HepG2 (cell line): ENCODE results near the gene DIMT1. TPM values are rescaled to one million over a fixed set of nuclear protein-coding genes. Genes with fewer than 3 reads are reported as not detected.

ENCODE experiments used
- ATF1 ChIP-seq: IDR thresholded peaks from 2 replicates; pipeline ENCODE4 v1.6.1; 2016; ENCODE audit warnings: mild to moderate bottlenecking, control low read depth
- CBX5 ChIP-seq: sonication (generic); formaldehyde crosslinking; IDR thresholded peaks from 2 replicates; pipeline ENCODE4 v1.4.0; 2020; ENCODE audit warnings: missing genetic modification reagents, borderline replicate concordance
- HDAC1 ChIP-seq: sonication (generic); formaldehyde crosslinking; IDR thresholded peaks from 2 replicates; pipeline ENCODE4 v1.5.1; 2020; ENCODE audit warnings: mild to moderate bottlenecking, missing genetic modification reagents
- KLF15 ChIP-seq: sonication (generic); formaldehyde crosslinking; IDR thresholded peaks from 2 replicates; pipeline ENCODE4 v1.8.1; 2023; ENCODE audit warnings: borderline replicate concordance, mild to moderate bottlenecking, inconsistent platforms, missing genetic modification reagents, mixed read lengths
- NCOR1 ChIP-seq: fragments of 200-600 bp; sonication (generic); IDR thresholded peaks from 2 replicates; pipeline ENCODE4 v1.7.0; 2017; ENCODE audit warnings: antibody characterized with exemption, low read length, borderline replicate concordance
- SAP130 ChIP-seq: IDR thresholded peaks from 2 replicates; pipeline ENCODE4 v1.6.1; 2016; ENCODE audit warnings: low read depth
- SOX6 ChIP-seq, 2 experiments: fragments of 450-650 bp in 1 of 2; sonication (generic) in 1 of 2; formaldehyde crosslinking in 1 of 2; IDR thresholded peaks; 2 replicates each; pipeline versions ENCODE4 v1.4.0 to v1.6.1; 2017 to 2020; ENCODE audit warnings: antibody characterized with exemption in 1 of 2, mild to moderate bottlenecking in 1 of 2, missing genetic modification reagents in 1 of 2
- SP4 ChIP-seq: sonication (generic); formaldehyde crosslinking; IDR thresholded peaks from 2 replicates; pipeline ENCODE4 v1.8.1; 2023; ENCODE audit warnings: mild to moderate bottlenecking, missing genetic modification reagents
- TEAD2 ChIP-seq: sonication (generic); formaldehyde crosslinking; IDR thresholded peaks from 2 replicates; pipeline ENCODE4 v1.9.0; 2021; ENCODE audit warnings: missing genetic modification reagents
- U2AF1 ChIP-seq: fragments of 200-400 bp; formaldehyde crosslinking; optimal IDR thresholded peaks from 2 replicates; pipeline ENCODE3; 2017; ENCODE audit warnings: mild to moderate bottlenecking, low read depth, low read length
- ZFP82 ChIP-seq: sonication (generic); formaldehyde crosslinking; IDR thresholded peaks from 2 replicates; pipeline ENCODE4 v1.5.1; 2020; ENCODE audit warnings: mild to moderate bottlenecking, missing genetic modification reagents, borderline replicate concordance
- ZIK1 ChIP-seq: sonication (generic); formaldehyde crosslinking; IDR thresholded peaks from 2 replicates; pipeline ENCODE4 v1.5.0; 2020; ENCODE audit warnings: mild to moderate bottlenecking, low read depth, missing genetic modification reagents, borderline replicate concordance
- ZNF331 ChIP-seq: sonication (generic); formaldehyde crosslinking; IDR thresholded peaks from 2 replicates; pipeline ENCODE4 v1.4.0; 2020; ENCODE audit warnings: missing genetic modification reagents
- ZNF557 ChIP-seq: sonication (generic); formaldehyde crosslinking; IDR thresholded peaks from 2 replicates; pipeline ENCODE4 v1.4.0; 2020; ENCODE audit warnings: missing genetic modification reagents
- ZNF670 ChIP-seq: sonication (generic); formaldehyde crosslinking; IDR thresholded peaks from 2 replicates; pipeline ENCODE4 v1.8.0; 2022; ENCODE audit warnings: mild to moderate bottlenecking, missing genetic modification reagents, borderline replicate concordance
- ZNF737 ChIP-seq: sonication (generic); formaldehyde crosslinking; IDR thresholded peaks from 2 replicates; pipeline ENCODE4 v1.5.0; 2020; ENCODE audit warnings: missing genetic modification reagents, mild to moderate bottlenecking, borderline replicate concordance
- polyA plus RNA-seq, 8 experiments: library from polyadenylated mRNA; depleted of rRNA in 3 of 8; stranded (reverse) in 7 of 8; unstranded in 1 of 8; fragments of >200 nt; fragmentation: Illumina TruSeq in 4 of 8; extraction: Trizol in 4 of 8; gene quantifications; 2 replicates each; pipeline versions ENCODE4 v1.2.1 to v1.2.3, GENCODE V29; 2011 to 2016; ENCODE audit warnings: low read depth in 4 of 8, missing spikeins in 1 of 8, mixed read lengths in 1 of 8; ENCODE audit not compliant: insufficient read depth in 1 of 8
- total RNA-seq, 5 experiments: library from RNA; depleted of rRNA; stranded (reverse); fragments of >200 nt; fragmentation: Illumina TruSeq; extraction: Trizol; gene quantifications; 2 replicates each; pipeline ENCODE4 v1.2.3, GENCODE V29; 2016; ENCODE audit warnings: low read depth in 1 of 5
- TF ChIP-seq, protein P1 (sequence below): sonication (generic); formaldehyde crosslinking; IDR thresholded peaks from 2 replicates; pipeline ENCODE4 v1.4.0; 2020; ENCODE audit warnings: mild to moderate bottlenecking, missing genetic modification reagents
- TF ChIP-seq, protein P2 (sequence below): sonication (generic); formaldehyde crosslinking; IDR thresholded peaks from 2 replicates; pipeline ENCODE4 v1.8.0; 2022; ENCODE audit warnings: mild to moderate bottlenecking, missing genetic modification reagents; ENCODE audit not compliant: insufficient replicate concordance
- TF ChIP-seq, protein P3 (sequence below): sonication (generic); formaldehyde crosslinking; IDR thresholded peaks from 2 replicates; pipeline ENCODE4 v1.9.0; 2021; ENCODE audit warnings: missing genetic modification reagents, borderline replicate concordance
- TF ChIP-seq, protein P4 (sequence below): IDR thresholded peaks from 2 replicates; pipeline ENCODE4 v1.6.1; 2016; ENCODE audit warnings: low read depth
- TF ChIP-seq, protein P5 (sequence below): sonication (generic); formaldehyde crosslinking; IDR thresholded peaks from 2 replicates; pipeline ENCODE4 v1.5.0; 2020; ENCODE audit warnings: missing genetic modification reagents

DIMT1 gene
- total and polyA plus RNA-seq, 2 of the 13 experiments (the other 11 are each of a cell fraction or from before 2014, with no cell fraction given) = 16.1 to 35.2 TPM

DNA sequence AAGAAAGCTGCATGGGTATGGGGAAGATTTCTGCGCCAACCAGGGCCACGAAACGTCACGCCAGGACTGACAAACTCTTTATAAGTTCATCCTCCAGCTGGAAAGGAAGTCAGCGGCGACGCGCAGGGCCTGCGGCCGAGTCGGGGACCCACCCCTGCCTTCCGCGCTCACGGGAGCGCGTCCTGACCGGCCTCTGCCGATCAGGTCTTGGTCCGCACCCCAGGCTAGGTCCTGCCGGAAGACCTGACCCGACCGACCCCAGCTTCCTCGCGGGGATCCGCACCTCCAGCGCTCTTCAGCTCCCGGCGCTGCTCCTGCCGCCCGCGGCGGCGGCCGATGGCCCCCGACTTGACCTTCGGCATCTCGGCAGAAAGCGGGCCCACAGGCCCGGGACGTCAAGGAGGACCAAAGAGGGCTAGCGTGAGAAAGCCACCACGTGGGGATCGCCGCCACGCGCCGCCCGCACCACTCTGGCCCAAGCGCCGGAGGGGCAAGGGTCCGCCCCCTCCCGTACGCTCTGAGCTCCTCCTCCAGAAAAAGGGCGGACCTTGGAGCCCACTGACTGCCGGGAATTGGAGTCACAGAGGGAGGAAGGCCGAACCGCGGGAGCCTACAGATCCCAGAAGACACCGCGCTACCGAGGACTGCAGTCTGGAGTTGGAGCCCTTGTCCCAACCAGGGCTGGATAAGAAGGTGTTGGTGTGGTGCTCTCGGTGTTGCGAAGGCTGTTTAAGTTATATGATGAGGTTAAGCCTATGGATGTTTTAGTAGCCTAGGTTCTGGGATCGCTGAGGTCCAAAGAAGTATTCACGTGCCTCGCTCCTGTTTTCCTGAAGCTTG lies at the start of gene DIMT1 (continued):
- peak; percentile 97 for TF ChIP-seq HDAC1 (CRISPR knock-in tag)
- TF ChIP-seq, protein P1, sequence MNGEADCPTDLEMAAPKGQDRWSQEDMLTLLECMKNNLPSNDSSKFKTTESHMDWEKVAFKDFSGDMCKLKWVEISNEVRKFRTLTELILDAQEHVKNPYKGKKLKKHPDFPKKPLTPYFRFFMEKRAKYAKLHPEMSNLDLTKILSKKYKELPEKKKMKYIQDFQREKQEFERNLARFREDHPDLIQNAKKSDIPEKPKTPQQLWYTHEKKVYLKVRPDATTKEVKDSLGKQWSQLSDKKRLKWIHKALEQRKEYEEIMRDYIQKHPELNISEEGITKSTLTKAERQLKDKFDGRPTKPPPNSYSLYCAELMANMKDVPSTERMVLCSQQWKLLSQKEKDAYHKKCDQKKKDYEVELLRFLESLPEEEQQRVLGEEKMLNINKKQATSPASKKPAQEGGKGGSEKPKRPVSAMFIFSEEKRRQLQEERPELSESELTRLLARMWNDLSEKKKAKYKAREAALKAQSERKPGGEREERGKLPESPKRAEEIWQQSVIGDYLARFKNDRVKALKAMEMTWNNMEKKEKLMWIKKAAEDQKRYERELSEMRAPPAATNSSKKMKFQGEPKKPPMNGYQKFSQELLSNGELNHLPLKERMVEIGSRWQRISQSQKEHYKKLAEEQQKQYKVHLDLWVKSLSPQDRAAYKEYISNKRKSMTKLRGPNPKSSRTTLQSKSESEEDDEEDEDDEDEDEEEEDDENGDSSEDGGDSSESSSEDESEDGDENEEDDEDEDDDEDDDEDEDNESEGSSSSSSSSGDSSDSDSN = peak; percentile 96
- peak; percentile 81 for TF ChIP-seq U2AF1
- TF ChIP-seq, protein P2, sequence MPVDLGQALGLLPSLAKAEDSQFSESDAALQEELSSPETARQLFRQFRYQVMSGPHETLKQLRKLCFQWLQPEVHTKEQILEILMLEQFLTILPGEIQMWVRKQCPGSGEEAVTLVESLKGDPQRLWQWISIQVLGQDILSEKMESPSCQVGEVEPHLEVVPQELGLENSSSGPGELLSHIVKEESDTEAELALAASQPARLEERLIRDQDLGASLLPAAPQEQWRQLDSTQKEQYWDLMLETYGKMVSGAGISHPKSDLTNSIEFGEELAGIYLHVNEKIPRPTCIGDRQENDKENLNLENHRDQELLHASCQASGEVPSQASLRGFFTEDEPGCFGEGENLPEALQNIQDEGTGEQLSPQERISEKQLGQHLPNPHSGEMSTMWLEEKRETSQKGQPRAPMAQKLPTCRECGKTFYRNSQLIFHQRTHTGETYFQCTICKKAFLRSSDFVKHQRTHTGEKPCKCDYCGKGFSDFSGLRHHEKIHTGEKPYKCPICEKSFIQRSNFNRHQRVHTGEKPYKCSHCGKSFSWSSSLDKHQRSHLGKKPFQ (CRISPR knock-in tag) = peak; percentile 56
- TF ChIP-seq NCOR1 = 0 out of 2 replicates have a peak, but pooled peaks have one; percentile 17
- TF ChIP-seq SP4 (CRISPR knock-in tag) = peak; percentile 67; the same call in 1 of the 2 replicates
- 0 out of 2 replicates have a peak, but pooled peaks have one; percentile 38 for TF ChIP-seq CBX5 (CRISPR knock-in tag)
- no peak; the same call in 1 of the 2 replicates for TF ChIP-seq TEAD2
- TF ChIP-seq, protein P3, sequence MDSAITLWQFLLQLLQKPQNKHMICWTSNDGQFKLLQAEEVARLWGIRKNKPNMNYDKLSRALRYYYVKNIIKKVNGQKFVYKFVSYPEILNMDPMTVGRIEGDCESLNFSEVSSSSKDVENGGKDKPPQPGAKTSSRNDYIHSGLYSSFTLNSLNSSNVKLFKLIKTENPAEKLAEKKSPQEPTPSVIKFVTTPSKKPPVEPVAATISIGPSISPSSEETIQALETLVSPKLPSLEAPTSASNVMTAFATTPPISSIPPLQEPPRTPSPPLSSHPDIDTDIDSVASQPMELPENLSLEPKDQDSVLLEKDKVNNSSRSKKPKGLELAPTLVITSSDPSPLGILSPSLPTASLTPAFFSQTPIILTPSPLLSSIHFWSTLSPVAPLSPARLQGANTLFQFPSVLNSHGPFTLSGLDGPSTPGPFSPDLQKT (CRISPR knock-in tag) = no peak
- TF ChIP-seq ZNF670 (CRISPR knock-in tag) = peak; percentile 98
- peak; percentile 86; the same call in 1 of the 2 replicates for TF ChIP-seq ZIK1 (CRISPR knock-in tag)
- TF ChIP-seq, protein P4, sequence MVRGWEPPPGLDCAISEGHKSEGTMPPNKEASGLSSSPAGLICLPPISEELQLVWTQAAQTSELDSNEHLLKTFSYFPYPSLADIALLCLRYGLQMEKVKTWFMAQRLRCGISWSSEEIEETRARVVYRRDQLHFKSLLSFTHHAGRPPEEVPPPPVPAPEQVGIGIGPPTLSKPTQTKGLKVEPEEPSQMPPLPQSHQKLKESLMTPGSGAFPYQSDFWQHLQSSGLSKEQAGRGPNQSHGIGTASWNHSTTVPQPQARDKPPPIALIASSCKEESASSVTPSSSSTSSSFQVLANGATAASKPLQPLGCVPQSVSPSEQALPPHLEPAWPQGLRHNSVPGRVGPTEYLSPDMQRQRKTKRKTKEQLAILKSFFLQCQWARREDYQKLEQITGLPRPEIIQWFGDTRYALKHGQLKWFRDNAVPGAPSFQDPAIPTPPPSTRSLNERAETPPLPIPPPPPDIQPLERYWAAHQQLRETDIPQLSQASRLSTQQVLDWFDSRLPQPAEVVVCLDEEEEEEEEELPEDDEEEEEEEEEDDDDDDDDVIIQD (CRISPR knock-in tag) = peak; percentile 36; the same call in 1 of the 2 replicates
- TF ChIP-seq, protein P5, sequence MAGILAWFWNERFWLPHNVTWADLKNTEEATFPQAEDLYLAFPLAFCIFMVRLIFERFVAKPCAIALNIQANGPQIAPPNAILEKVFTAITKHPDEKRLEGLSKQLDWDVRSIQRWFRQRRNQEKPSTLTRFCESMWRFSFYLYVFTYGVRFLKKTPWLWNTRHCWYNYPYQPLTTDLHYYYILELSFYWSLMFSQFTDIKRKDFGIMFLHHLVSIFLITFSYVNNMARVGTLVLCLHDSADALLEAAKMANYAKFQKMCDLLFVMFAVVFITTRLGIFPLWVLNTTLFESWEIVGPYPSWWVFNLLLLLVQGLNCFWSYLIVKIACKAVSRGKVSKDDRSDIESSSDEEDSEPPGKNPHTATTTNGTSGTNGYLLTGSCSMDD (CRISPR knock-in tag) = no peak
- no peak for TF ChIP-seq ZNF737 (CRISPR knock-in tag)
- peak; percentile 98 for TF ChIP-seq SAP130 (CRISPR knock-in tag)
- TF ChIP-seq ATF1 (CRISPR knock-in tag) = peak; percentile 11; the same call in 1 of the 2 replicates
- peak; percentile 94; the same call in 1 of the 2 replicates for TF ChIP-seq ZFP82 (CRISPR knock-in tag)
- TF ChIP-seq KLF15 (CRISPR knock-in tag) = no peak
- TF ChIP-seq SOX6 (IDR thresholded peaks at IDR 0.05) = no peak
- peak; percentile 77 for TF ChIP-seq SOX6 (CRISPR knock-in tag; IDR thresholded peaks at IDR 0.05)
- TF ChIP-seq ZNF331 (CRISPR knock-in tag) = peak; percentile 73
- 0 out of 2 replicates have a peak, but pooled peaks have one; percentile 21 for TF ChIP-seq ZNF557 (CRISPR knock-in tag)
